Fibroblast of skin of scalp (primary cell): ENCODE results near the gene IRF6.
A peak's percentile ranks its signal among the peaks of the same experiment; 100 is the strongest.

ENCODE experiments used
- DNase-seq: peaks from one replicate; pipeline ENCODE4 v3.0.0-alpha.2; 2013

IRF6 gene

DNA sequence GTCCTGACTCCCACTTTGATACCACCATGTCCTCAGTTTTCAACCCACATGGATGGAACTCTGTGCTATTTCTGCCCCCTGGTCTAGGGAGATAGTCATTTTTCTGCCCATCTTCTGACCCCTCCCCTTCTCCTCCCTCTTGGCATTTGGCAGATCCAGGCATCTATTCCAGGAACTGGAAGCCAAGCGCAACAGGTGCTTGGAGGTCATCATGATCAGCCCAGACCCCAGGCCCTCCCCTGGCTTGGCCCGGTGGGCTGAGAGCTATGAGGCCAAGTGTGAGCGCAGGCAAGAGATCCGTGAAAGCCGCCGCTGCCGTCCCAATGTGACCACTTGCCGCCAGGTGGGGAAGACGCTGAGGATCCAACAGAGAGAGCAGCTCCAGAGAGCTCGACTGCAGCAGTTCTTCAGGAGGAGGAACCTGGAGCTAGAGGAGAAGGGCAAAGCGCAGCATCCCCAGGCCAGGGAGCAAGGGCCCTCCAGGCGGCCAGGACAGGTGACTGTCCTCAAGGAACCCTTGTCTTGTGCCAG is 46.0 kb downstream of the IRF6 start:
- no peak for DNase-seq

GRCh38 chr1:209758400-209758799 is 47.5 kb downstream of the IRF6 start:
- no peak for DNase-seq

- DNase-seq: no peak
These were observed 49.1 kb downstream of the IRF6 start for GRCh38 chr1:209756615-209757445.

GRCh38 chr1:209755926-209756614 is 49.9 kb downstream of the IRF6 start, which contains the start of gene TRAF3IP3:
Gene TRAF3IP3 (plus strand): TSS chr1:209756053. CDS start chr1:209760040, 3,987 bp downstream.
- no peak for DNase-seq

- DNase-seq: no peak
These were observed 50.7 kb downstream of the IRF6 start for GRCh38 chr1:209755256-209755655.

GRCh38 chr1:209752890-209753289 is 53.1 kb downstream of the IRF6 start:
- no peak for DNase-seq

DNA sequence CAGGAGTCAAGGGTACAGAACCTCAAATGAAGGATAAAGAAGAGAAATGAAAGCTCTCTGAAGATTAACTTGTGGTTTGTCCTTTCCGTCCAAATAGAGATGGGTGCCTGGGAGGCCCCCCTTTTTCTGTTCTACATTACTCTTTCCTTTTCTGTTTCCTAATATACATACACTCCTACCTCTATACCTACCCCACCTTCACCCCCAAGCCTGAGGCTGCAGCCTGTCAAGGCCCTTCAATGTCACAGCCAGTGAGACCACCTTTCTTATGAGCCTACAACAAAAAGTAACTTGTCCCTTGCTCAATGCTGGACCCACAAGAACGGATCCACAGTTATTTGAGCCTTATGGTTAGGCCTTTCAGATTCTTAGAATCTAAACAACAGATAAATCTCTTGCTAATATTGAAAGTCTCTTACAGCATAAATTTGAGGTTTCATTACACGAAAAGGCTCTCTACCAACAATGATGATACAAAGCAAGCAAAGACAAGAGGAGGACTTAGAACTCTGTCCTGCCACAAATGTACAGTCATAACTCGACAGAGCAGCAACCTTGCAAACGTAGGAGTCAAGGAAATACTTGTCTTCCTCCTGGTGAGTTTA is 54.2 kb downstream of the IRF6 start:
- no peak for DNase-seq

DNA sequence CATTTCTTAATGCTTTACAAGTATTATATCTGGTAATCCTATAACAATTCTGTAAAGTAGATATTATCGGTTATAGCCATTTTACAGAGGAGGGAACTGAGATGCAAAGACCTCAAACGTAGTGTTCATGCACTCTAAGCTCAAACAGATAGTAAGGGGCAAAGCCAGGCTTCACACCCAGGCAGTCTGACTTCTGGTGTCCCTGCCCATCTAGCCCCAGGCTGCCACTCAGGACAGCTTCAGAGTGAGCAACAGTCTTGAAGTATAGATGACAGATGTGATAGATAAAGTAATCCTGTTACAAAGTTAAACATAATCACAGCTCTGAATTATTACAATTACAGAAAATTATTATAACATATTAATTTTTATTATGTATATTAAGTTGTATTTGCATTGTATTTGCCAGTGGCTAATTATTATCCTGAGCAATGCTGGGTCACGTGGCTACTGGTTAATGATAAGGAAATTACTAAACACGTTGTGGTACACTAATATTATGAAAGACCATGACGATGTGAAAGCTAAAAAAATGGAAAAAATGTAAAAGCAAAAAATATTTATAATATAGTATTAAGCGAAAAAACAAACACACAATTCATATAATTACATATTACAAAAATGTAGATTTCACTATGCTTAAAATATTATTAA is 56.1 kb downstream of the IRF6 start:
- no peak for DNase-seq

DNA sequence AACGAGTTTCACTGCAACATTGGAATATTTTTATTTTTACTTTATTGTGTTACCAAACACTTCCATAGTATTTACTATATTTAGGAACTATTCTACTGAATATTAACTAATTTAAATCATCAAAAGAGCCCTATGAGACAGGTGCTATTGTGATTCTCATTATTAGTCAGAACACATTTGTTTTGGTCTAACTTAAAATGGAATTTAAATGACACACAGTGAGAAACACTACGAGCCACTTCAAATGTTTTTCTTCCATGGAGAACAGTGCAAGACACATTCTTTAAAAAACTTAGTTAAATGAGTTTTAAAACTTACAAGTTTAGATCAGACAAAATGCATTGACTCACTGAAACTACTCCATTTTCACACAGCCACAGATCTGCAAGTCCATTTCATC is 56.7 kb downstream of the IRF6 start:
- no peak for DNase-seq

DNA sequence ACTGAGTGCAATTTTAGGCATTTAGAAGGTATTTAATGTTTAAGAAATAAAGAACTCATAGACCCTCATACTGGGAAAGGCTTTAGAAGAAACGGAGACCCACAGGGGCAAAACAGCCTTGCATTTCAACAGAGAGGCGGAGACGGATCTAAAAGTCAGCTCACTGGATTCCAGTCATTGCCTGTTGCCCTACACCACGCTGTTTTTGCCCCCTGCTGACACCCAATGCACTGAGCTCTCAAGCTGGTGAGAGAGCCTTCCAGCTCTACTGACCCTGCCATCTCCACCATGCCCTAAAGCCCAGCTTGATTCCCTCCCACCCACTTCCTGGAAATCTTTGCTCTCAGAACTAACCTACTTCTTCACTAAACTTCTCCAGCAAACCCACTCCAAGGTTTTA is 57.3 kb downstream of the IRF6 start:
- DNase-seq: no peak

- peak; percentile 79 for DNase-seq
These were observed 58.2 kb downstream of the IRF6 start for GRCh38 chr1:209747580-209748262.

- DNase-seq: no peak
These were observed 59.3 kb downstream of the IRF6 start for GRCh38 chr1:209746451-209747165.

DNA sequence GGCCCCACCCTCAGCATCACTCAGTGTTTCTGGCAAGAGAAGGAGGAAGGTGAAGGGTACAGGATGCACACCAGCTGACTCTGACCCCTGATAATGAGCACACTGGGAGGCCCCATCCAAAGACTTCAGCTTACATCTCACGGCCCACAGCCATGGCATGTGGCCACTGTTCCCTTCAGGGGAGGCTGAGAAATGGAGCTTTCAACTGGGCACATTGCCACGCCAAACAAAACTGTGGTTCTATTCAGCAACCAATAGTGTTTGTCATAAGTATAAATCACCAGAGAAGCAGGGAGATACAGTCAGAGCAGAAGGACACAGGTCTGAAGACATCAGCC is 62.8 kb downstream of the IRF6 start:
- DNase-seq: peak; percentile 82

GRCh38 chr1:209742409-209743144 is 63.4 kb downstream of the IRF6 start:
- DNase-seq: peak; percentile 54

DNA sequence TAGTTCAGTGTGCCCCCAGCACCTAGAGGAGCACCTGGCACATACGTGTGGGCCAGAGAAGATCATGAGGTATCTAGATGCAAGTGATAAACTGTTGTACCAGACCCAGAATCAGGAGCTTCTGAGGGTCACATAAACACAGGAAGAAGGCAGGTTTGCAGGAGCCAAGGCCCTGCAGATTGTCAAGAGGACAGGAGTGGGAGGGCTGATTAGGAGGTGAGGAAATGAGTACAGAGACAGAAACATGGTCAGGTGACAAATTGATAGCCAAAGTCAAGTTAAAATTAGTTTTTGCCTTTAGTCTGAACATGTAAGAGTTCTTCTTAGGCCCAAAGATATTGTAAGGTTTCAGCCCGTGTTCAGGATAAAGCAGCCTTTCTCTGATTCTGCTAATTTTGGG is 64.1 kb downstream of the IRF6 start:
- DNase-seq: no peak

DNA sequence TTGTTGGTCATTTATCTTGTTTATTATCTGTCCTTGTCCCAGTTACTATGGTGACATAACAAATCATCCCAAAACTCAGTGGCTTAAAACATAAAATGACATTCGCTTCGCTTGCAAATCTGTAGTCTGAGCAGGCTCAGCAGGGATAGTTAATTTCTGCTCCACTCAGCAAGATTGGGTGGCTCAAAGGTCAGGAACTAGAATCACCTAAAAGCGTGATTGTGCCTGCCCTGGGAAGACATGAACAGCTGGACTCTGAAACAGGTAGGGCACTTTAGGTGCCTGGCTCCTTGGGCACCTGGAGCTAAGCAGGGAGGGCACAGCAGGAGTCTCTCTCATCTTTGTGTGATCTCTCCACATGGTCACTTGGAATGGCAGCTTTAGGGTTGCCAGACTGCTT is 64.7 kb downstream of the IRF6 start:
- DNase-seq: no peak

- no peak for DNase-seq
These were observed 67.7 kb downstream of the IRF6 start for GRCh38 chr1:209738270-209738669.

DNA sequence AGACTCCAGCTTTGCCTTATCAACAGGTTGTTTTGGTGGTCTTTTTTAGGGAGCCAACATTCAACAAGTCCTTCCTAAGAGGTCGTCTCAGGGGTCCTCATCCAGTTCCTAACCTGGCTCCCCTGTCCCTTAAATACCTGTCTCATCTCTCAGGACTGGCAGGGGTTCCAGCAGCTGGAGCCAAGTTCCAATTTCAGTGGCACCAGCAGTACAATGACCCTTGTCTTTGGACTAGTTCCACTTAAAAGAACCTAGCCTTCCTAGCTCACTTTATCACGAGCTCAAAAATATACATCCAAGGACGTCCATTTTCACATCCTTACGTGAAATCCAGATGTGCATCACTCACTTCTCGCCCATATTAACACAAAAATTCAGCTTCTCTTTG is 68.8 kb downstream of the IRF6 start:
- DNase-seq: no peak

GRCh38 chr1:209736490-209737117 is 69.3 kb downstream of the IRF6 start:
- DNase-seq: no peak
